Transverse colon (tissue), 4 donors: ENCODE data around the gene CEP95. TPM values are rescaled to one million over a fixed set of nuclear protein-coding genes. Genes with fewer than 3 reads are reported as not detected.

Experiments
- DNase-seq: peaks from one replicate; pipeline ENCODE4 v3.0.0-alpha.2; 2019
- H3K27ac ChIP-seq, 4 donors: fragments of 200-600 bp; sonication (generic); 2 replicates each; pipeline ENCODE4 v1.5.1; 2016 to 2018; ENCODE audit warnings: inconsistent platforms in 4 of 4
- H3K27me3 ChIP-seq: fragments of 200-600 bp; sonication (generic); 2 replicates; pipeline ENCODE4 v1.5.1; 2017; ENCODE audit warnings: inconsistent platforms
- H3K36me3 ChIP-seq, 4 donors: fragments of 200-600 bp; sonication (generic); 2 replicates each; pipeline ENCODE4 v1.5.1; 2017 to 2019; ENCODE audit warnings: inconsistent platforms in 4 of 4
- H3K4me1 ChIP-seq, 4 donors: fragments of 200-600 bp; sonication (generic); 2 replicates each; pipeline ENCODE4 v1.5.1; 2017 to 2020; ENCODE audit warnings: inconsistent platforms in 4 of 4
- H3K4me3 ChIP-seq, 4 donors: fragments of 200-600 bp; sonication (generic); 1 replicate in 1 of 4; 2 replicates in 3 of 4; pipeline versions ENCODE4 v1.5.1 to v1.6.1; 2017 to 2019; ENCODE audit warnings: inconsistent platforms in 4 of 4
- H3K9me3 ChIP-seq, 2 donors: fragments of 200-600 bp; sonication (generic); 2 replicates each; pipeline ENCODE4 v1.5.1; 2017 to 2019; ENCODE audit warnings: inconsistent platforms in 2 of 2
- EP300 ChIP-seq: sonication (generic); formaldehyde crosslinking; IDR thresholded peaks from one replicate; pipeline ENCODE4 v1.6.1; 2017; ENCODE audit warnings: antibody characterized with exemption, low read depth
- POLR2A ChIP-seq: fragments of 450-650 bp; IDR thresholded peaks from one replicate; pipeline ENCODE4 v1.6.1; 2016; ENCODE audit warnings: antibody characterized with exemption, mild to moderate bottlenecking, moderate library complexity
- POLR2AphosphoS5 ChIP-seq, 3 donors: sonication (generic); formaldehyde crosslinking; IDR thresholded peaks; one replicate each; pipeline ENCODE4 v1.6.1; 2016; ENCODE audit warnings: antibody characterized with exemption in 3 of 3
- WGBS, 2 donors: methylation state at CpG; one replicate each; pipeline ENCODE4 v1.1.5; 2018; ENCODE audit warnings: low coverage in 1 of 2; 5-methylcytosine and 5-hydroxymethylcytosine counted together
- in situ Hi-C, 4 donors: fragments of 200-750 bp; cut with MboI; loops; one replicate each; pipeline versions ENCODE4 v1.15.0 to v1.15.1; 2017; ENCODE audit warnings: low sequenced_read_pairs in 3 of 4, low pct_ligation_motif_present in 1 of 4, low pct_unique_long_range_greater_than_20kb in 1 of 4
- intact Hi-C: fragments of 100-400 bp; cut with DNase I; formaldehyde crosslinking; loops from one replicate; pipeline ENCODE4 v1.15.1; 2023; ENCODE audit warnings: low total_unique reads
- total RNA-seq, 4 donors: library from RNA; depleted of rRNA; stranded (reverse); fragments of >200 nt; gene quantifications; one replicate each; pipeline ENCODE4 v1.1.0, GENCODE V29; 2016
- TF ChIP-seq, protein P1 (sequence below), 5 experiments: fragments of 200-600 bp in 3 of 5; fragments of 450-650 bp in 2 of 5; sonication (generic) in 3 of 5; IDR thresholded peaks; 1 replicate in 2 of 5; 2 replicates in 3 of 5; pipeline ENCODE4 v1.5.1; 2016 to 2017; ENCODE audit warnings: antibody characterized with exemption in 5 of 5, inconsistent platforms in 3 of 5, mild to moderate bottlenecking in 2 of 5, moderate library complexity in 1 of 5

CEP95 gene
- total RNA-seq, 4 donors from 2014 or later = 33.8 to 82.9 (median 46.1) TPM

- intact Hi-C loops = no loop called here
- Histone ChIP-seq H3K36me3 (peaks cover 0 to 44% (median 24%) of the 10 kb centered on the region in 4 donors), H3K4me1 (peaks cover 27 to 63% (median 37%) of the 10 kb centered on the region in 4 donors)
Measured at GRCh38 chr17:64505340-64506200, 1.2 kb upstream of the CEP95 start.

GRCh38 chr17:64506201-64506575 lies 589 bp upstream of the CEP95 start, which contains the start of gene DDX5:
TSS of gene DDX5 (minus strand) at chr17:64506289. CDS start at chr17:64506119, 170 bp downstream.
- Histone ChIP-seq H3K4me3 (peak within 1 kb of the TSS; percentile 78 to 95 (median 92)), H3K27ac (peak within 1 kb of the TSS; percentile 99 to 100 (median 100)), H3K9me3 (no peaks in the 10 kb centered on the region), H3K27me3 (no peaks in the 10 kb centered on the region), H3K36me3 (peaks cover 0 to 44% (median 24%) of the 10 kb centered on the region in 4 donors), H3K4me1 (peaks cover 27 to 57% (median 35%) of the 10 kb centered on the region in 4 donors)
- in situ Hi-C loops (no loop called here), intact Hi-C loops (no loop called here)
- 0% methylated on average over 30 of the region's 31 CpGs; no CpG with 5 or more reads in 1 of the 2 donors for WGBS, 2 donors
- TF ChIP-seq, protein P1, sequence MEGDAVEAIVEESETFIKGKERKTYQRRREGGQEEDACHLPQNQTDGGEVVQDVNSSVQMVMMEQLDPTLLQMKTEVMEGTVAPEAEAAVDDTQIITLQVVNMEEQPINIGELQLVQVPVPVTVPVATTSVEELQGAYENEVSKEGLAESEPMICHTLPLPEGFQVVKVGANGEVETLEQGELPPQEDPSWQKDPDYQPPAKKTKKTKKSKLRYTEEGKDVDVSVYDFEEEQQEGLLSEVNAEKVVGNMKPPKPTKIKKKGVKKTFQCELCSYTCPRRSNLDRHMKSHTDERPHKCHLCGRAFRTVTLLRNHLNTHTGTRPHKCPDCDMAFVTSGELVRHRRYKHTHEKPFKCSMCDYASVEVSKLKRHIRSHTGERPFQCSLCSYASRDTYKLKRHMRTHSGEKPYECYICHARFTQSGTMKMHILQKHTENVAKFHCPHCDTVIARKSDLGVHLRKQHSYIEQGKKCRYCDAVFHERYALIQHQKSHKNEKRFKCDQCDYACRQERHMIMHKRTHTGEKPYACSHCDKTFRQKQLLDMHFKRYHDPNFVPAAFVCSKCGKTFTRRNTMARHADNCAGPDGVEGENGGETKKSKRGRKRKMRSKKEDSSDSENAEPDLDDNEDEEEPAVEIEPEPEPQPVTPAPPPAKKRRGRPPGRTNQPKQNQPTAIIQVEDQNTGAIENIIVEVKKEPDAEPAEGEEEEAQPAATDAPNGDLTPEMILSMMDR (IDR thresholded peaks at IDR 0.05) = no peak
- no peak for TF ChIP-seq EP300
- peak; percentile 99 for TF ChIP-seq POLR2A
- peak; percentile 99 to 100 (median 100) for TF ChIP-seq POLR2AphosphoS5 (IDR thresholded peaks at IDR 0.05)
- DNase-seq = peak; percentile 99

More at GRCh38 chr17:64505340-64506200, 1.2 kb upstream of the CEP95 start:
- H3K9me3 ChIP-seq = no peaks in the 10 kb centered on the region
- peak overlapping the region; percentile 99 to 100 (median 100) for H3K27ac ChIP-seq
- H3K4me3 ChIP-seq = peak overlapping the region; percentile 78 to 95 (median 92)
- in situ Hi-C loops = no loop called here
- H3K27me3 ChIP-seq = no peaks in the 10 kb centered on the region
- 1 to 3% methylated on average over 12 to 73 of the region's 76 CpGs for WGBS, 2 donors
- peak; percentile 94 for DNase-seq
- TF ChIP-seq POLR2AphosphoS5 (IDR thresholded peaks at IDR 0.05) = peak; percentile 85 to 89 (median 89)
- TF ChIP-seq POLR2A = peak; percentile 50
- TF ChIP-seq, protein P1 (IDR thresholded peaks at IDR 0.05) = peak in 2 of 5 experiments; percentile 30 to 40
- no peak for TF ChIP-seq EP300

- intact Hi-C loops = no loop called here
- in situ Hi-C loops = no loop called here
- peaks cover 24 to 45% (median 33%) of the 10 kb centered on the region in 4 donors for H3K4me1 ChIP-seq
Measured at GRCh38 chr17:64507413-64507782, 621 bp downstream of the CEP95 start.

GRCh38 chr17:64508683-64509082 lies 1.9 kb downstream of the CEP95 start:
- no peak overlapping the region for H3K27ac ChIP-seq

More at GRCh38 chr17:64507413-64507782, 621 bp downstream of the CEP95 start:
- Histone ChIP-seq H3K9me3 (no peaks in the 10 kb centered on the region), H3K36me3 (peaks cover 0 to 38% (median 22%) of the 10 kb centered on the region in 4 donors), H3K27me3 (no peaks in the 10 kb centered on the region), H3K4me3 (peak overlapping the region; percentile 78 to 95 (median 92)), H3K27ac (peak overlapping the region; percentile 99 to 100 (median 100))
- no peak for DNase-seq
- WGBS, 2 donors = 0% methylated on average over 2 to 13 of the region's 13 CpGs
- TF ChIP-seq POLR2AphosphoS5 (IDR thresholded peaks at IDR 0.05) (peak in 1 of 3 donors; percentile 19), POLR2A (no peak)
- TF ChIP-seq, protein P1 (IDR thresholded peaks at IDR 0.05) = peak; percentile 25 to 52 (median 45)

More at GRCh38 chr17:64508683-64509082, 1.9 kb downstream of the CEP95 start:
- intact Hi-C loops = no loop called here
- Histone ChIP-seq H3K9me3 (no peaks in the 10 kb centered on the region), H3K4me3 (peak overlapping the region in 1 of 4 donors; percentile 95), H3K4me1 (peaks cover 18 to 32% (median 24%) of the 10 kb centered on the region in 4 donors), H3K27me3 (no peaks in the 10 kb centered on the region), H3K36me3 (peaks cover 0 to 27% (median 13%) of the 10 kb centered on the region in 4 donors)
- DNase-seq = no peak
- in situ Hi-C loops = no loop called here
- TF ChIP-seq EP300 (no peak), POLR2AphosphoS5 (IDR thresholded peaks at IDR 0.05) (no peak), POLR2A (no peak)
- TF ChIP-seq, protein P1 (IDR thresholded peaks at IDR 0.05) = no peak
- WGBS, 2 donors = 73 to 96% methylated on average over 2 of the region's 2 CpGs
